Mucosa of stomach (tissue), 1 donor: Measurements from ENCODE around the gene LMBRD1.
"Not testable (repeated sequence)": the region's sequence is repeated elsewhere in the genome, so short reads cannot be mapped to it uniquely, and the experiment has no call there.

Source experiments
- H3K27me3 ChIP-seq: one replicate; pipeline ENCODE4 v1.7.0; 2013; ENCODE audit warnings: mild to moderate bottlenecking, low read length; ENCODE audit not compliant: control insufficient read depth, insufficient read depth
- H3K36me3 ChIP-seq: one replicate; pipeline ENCODE4 v1.7.0; 2013; ENCODE audit warnings: low read length; ENCODE audit not compliant: control insufficient read depth, insufficient read depth
- H3K4me1 ChIP-seq: one replicate; pipeline ENCODE4 v1.7.0; 2013; ENCODE audit warnings: mild to moderate bottlenecking, low read length; ENCODE audit not compliant: control insufficient read depth, insufficient read depth
- H3K4me3 ChIP-seq: one replicate; pipeline ENCODE4 v1.7.0; 2013; ENCODE audit warnings: low read length
- H3K9ac ChIP-seq: one replicate; pipeline ENCODE4 v1.7.0; 2013; ENCODE audit warnings: mild to moderate bottlenecking, low read length, moderate library complexity
- H3K9me3 ChIP-seq: one replicate; pipeline ENCODE4 v1.7.0; 2013; ENCODE audit warnings: mild to moderate bottlenecking, low read length, moderate library complexity; ENCODE audit not compliant: control insufficient read depth
- donor health status: Pancreatic carcinoma.

Gene LMBRD1

DNA sequence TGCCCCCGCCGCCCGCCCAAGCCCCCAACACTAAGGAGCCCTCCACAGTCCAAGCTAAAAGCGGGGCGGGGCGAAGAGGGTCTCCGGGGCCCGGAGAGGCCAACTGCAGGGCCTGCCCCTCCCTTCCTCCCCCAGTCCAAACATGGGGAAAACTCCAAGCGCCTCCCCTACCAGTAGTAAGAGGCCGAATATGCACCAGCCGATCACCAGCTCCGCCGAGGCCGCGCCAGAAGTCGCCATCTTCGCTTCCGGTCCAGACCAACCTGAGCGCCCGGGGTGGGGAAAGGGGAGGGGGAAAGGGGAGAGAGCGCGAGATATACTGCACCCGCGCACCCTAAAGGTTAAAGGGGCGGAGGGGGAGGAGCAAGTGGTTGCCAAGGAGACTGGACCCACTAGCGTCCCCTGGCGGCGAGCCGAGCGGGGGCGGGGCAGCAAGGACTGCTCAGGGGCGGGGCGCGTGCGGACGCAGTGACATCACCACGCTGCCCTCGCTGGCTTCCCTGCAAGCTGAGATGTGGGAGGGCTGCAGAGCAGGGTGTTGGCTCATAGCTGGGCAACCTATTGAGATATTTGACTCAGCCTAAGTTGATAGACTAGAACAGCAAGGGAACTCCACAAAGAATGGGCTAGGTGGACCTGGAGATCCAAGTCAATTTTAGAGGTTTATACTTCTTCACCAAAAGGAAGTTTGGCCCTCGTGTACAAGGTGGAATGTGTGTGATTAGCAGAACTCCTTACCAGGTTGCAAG, at the start of gene LMBRD1:
LMBRD1 (minus strand) TSS at position 369 of the 749 bp plus-strand sequence; CDS start at position 240, 129 bp downstream.
- Histone ChIP-seq H3K4me1 (peaks cover 6% of the 10 kb centered on the region), H3K9ac (peak within 1 kb of the TSS; percentile 89), H3K4me3 (peak within 1 kb of the TSS; percentile 23), H3K27me3 (no peaks in the 10 kb centered on the region), H3K9me3 (no peaks in the 10 kb centered on the region), H3K36me3 (no peaks in the 10 kb centered on the region)

DNA sequence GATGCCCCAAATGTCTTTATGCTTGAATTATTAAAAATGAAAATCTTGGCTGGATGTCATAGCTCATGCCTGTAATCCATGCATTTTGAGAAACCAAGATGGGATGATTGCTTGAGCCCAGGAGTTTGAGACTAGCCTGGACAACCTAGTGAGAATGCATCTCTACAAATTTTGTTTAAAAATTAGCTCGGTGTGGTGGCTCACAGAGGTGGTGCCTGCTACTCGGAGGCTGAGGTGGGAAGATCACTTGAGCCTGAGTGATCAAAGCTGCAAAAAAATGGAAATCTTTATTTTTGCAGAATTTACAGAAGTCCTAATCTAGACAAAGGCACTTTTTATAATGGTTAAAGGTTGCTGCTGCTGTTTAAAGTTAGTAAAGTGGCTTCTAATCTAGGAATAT, 49.5 kb upstream of the LMBRD1 start:
- H3K9me3 ChIP-seq: no peaks in the 10 kb centered on the region

GRCh38 chr6:69843189-69843588, 46.4 kb upstream of the LMBRD1 start:
- Histone ChIP-seq H3K27me3 (no peaks in the 10 kb centered on the region), H3K36me3 (no peaks in the 10 kb centered on the region), H3K4me3 (no peak overlapping the region), H3K9ac (no peak overlapping the region), H3K9me3 (no peaks in the 10 kb centered on the region), H3K4me1 (no peaks in the 10 kb centered on the region)

More for the DNA sequence above, 49.5 kb upstream of the LMBRD1 start:
- Histone ChIP-seq H3K9ac (no peak overlapping the region), H3K27me3 (no peaks in the 10 kb centered on the region), H3K4me1 (no peaks in the 10 kb centered on the region), H3K4me3 (no peak overlapping the region), H3K36me3 (no peaks in the 10 kb centered on the region)

GRCh38 chr6:69841862-69842261, 45.1 kb upstream of the LMBRD1 start:
- H3K4me1 ChIP-seq: no peaks in the 10 kb centered on the region
- H3K36me3 ChIP-seq: no peaks in the 10 kb centered on the region
- no peak overlapping the region for H3K9ac ChIP-seq
- H3K9me3 ChIP-seq: no peaks in the 10 kb centered on the region
- no peaks in the 10 kb centered on the region for H3K27me3 ChIP-seq
- no peak overlapping the region for H3K4me3 ChIP-seq

GRCh38 chr6:69835414-69836179, 38.8 kb upstream of the LMBRD1 start:
- H3K9me3 ChIP-seq: no peaks in the 10 kb centered on the region
- H3K4me1 ChIP-seq: no peaks in the 10 kb centered on the region
- H3K36me3 ChIP-seq: no peaks in the 10 kb centered on the region
- H3K27me3 ChIP-seq: no peaks in the 10 kb centered on the region
- no peak overlapping the region for H3K9ac ChIP-seq
- H3K4me3 ChIP-seq: no peak overlapping the region

DNA sequence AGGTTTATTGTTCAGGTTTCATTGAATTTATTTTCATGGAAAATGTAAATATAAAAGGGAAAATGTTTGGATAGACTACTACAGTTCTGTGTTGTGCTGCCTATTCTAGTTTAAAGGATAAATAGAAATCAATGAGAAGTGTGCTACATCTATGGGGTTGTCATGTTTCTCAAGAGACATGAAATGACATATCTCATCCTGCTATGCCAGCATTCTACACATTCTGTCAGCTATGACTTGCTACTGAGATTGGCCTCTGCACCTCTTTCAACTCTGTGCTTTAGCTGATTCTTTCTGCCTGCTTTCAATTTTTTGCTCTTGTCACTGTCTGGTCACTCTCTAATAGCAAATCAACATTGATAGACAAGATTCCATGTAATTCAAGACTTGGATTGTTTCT, 35.7 kb upstream of the LMBRD1 start:
- H3K4me1 ChIP-seq: no peaks in the 10 kb centered on the region
- H3K4me3 ChIP-seq: no peak overlapping the region
- no peaks in the 10 kb centered on the region for H3K9me3 ChIP-seq
- H3K9ac ChIP-seq: no peak overlapping the region
- no peaks in the 10 kb centered on the region for H3K36me3 ChIP-seq
- no peaks in the 10 kb centered on the region for H3K27me3 ChIP-seq

DNA sequence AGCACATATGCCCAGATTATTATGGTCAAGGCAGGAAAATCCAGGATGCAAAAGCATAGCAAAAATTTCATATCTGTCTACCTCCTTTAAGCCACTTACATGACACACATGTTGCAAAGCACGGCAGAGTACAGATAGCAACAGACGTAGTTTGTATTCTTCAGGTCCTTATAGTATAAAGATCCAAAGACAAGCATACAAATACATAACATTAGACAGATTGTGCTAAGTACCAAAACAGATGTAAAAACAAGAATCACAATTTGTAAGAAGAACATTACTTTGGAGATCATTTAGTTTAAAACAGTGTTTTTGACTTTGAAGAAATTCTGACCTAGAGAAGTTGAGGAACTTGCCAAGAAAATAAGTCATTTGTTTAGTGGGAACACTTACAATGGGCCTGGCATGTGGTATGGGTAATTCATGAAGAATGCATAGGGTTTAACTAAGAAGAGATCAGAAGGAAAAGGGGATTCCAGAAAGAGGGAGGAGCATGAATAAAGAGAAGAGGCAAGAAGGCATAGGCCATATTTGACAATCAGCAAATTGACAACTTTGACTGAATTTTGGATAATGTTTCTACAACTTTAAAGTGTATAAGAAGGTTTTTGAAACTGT, 30.6 kb upstream of the LMBRD1 start:
- no peak overlapping the region for H3K9ac ChIP-seq
- peaks cover 3% of the 10 kb centered on the region for H3K4me1 ChIP-seq
- no peaks in the 10 kb centered on the region for H3K36me3 ChIP-seq
- H3K4me3 ChIP-seq: no peak overlapping the region
- no peaks in the 10 kb centered on the region for H3K9me3 ChIP-seq
- no peaks in the 10 kb centered on the region for H3K27me3 ChIP-seq

GRCh38 chr6:69825904-69826303, 29.1 kb upstream of the LMBRD1 start:
- H3K27me3 ChIP-seq: no peaks in the 10 kb centered on the region
- no peaks in the 10 kb centered on the region for H3K36me3 ChIP-seq
- H3K9ac ChIP-seq: no peak overlapping the region
- no peaks in the 10 kb centered on the region for H3K9me3 ChIP-seq
- peaks cover 3% of the 10 kb centered on the region for H3K4me1 ChIP-seq
- no peak overlapping the region for H3K4me3 ChIP-seq

- not testable (repeated sequence) for H3K27me3 ChIP-seq, H3K36me3 ChIP-seq
Observed at GRCh38 chr6:69824355-69824754, 27.5 kb upstream of the LMBRD1 start.

GRCh38 chr6:69820438-69820837, 23.6 kb upstream of the LMBRD1 start:
- H3K4me1 ChIP-seq: no peaks in the 10 kb centered on the region
- no peak overlapping the region for H3K4me3 ChIP-seq
- no peak overlapping the region for H3K9ac ChIP-seq
- no peaks in the 10 kb centered on the region for H3K9me3 ChIP-seq
- H3K27me3 ChIP-seq: no peaks in the 10 kb centered on the region
- no peaks in the 10 kb centered on the region for H3K36me3 ChIP-seq

More at GRCh38 chr6:69824355-69824754, 27.5 kb upstream of the LMBRD1 start:
- not testable (repeated sequence) for H3K9me3 ChIP-seq, H3K9ac ChIP-seq, H3K4me3 ChIP-seq, H3K4me1 ChIP-seq

GRCh38 chr6:69820018-69820417, 23.2 kb upstream of the LMBRD1 start:
- no peaks in the 10 kb centered on the region for H3K9me3 ChIP-seq
- no peaks in the 10 kb centered on the region for H3K36me3 ChIP-seq
- no peak overlapping the region for H3K4me3 ChIP-seq
- H3K9ac ChIP-seq: no peak overlapping the region
- no peaks in the 10 kb centered on the region for H3K27me3 ChIP-seq
- no peaks in the 10 kb centered on the region for H3K4me1 ChIP-seq

DNA sequence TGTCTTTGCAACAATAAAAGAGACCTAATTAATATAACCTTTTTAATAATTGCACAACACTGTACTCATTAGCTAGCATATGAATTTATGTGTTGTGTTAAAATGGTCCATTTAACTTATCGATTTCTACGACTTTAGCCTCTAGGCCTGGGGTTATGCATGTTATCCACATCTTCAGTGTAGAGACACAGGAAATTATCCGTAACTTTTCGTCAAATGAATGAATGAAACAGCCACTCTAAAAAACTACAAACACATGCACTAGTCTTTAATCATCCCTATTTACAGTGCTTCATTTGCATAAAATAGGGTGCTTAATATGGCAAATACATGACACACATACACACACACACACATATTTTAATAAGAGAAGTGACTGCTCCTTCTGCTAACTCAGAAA, 22.3 kb upstream of the LMBRD1 start:
- Histone ChIP-seq H3K4me1 (no peaks in the 10 kb centered on the region), H3K27me3 (no peaks in the 10 kb centered on the region), H3K9ac (no peak overlapping the region), H3K36me3 (no peaks in the 10 kb centered on the region), H3K4me3 (no peak overlapping the region), H3K9me3 (no peaks in the 10 kb centered on the region)
